NOMO-1 treated with DMSO at 0.1 percent for 48 hours (cell line): ENCODE results near the gene LELP1.
A peak's percentile ranks its signal among the peaks of the same experiment; 100 is the strongest.

ENCODE experiments used
- DNase-seq: peaks from one replicate; lab custom pipeline; 2025; ENCODE audit not compliant: unreplicated experiment; lab: John Stamatoyannopoulos, UW

The LELP1 gene

GRCh38 chr1:153228491-153228890, 25.3 kb downstream of the LELP1 start:
- no peak for DNase-seq

GRCh38 chr1:153229076-153229829, 26.0 kb downstream of the LELP1 start:
- peak; percentile 25 for DNase-seq

- no peak for DNase-seq
These were observed 28.1 kb downstream of the LELP1 start for GRCh38 chr1:153231363-153231762.

GRCh38 chr1:153231785-153232184, 28.6 kb downstream of the LELP1 start:
- DNase-seq, result peak; percentile 60

- DNase-seq, result peak; percentile 82
These were observed 29.3 kb downstream of the LELP1 start for GRCh38 chr1:153232553-153232952.

- peak; percentile 76 for DNase-seq
These were observed 30.2 kb downstream of the LELP1 start for GRCh38 chr1:153233448-153233847.

- no peak for DNase-seq
These were observed 35.3 kb downstream of the LELP1 start for GRCh38 chr1:153238527-153238926.

- DNase-seq, result no peak
These were observed 38.9 kb downstream of the LELP1 start for GRCh38 chr1:153242160-153242559.

GRCh38 chr1:153245466-153245865, 42.2 kb downstream of the LELP1 start:
- no peak for DNase-seq

GRCh38 chr1:153246018-153246417, 42.8 kb downstream of the LELP1 start:
- no peak for DNase-seq

GRCh38 chr1:153246825-153247224, 43.6 kb downstream of the LELP1 start:
- no peak for DNase-seq

- no peak for DNase-seq
These were observed 45.1 kb downstream of the LELP1 start for GRCh38 chr1:153248176-153248879.

- no peak for DNase-seq
These were observed 46.9 kb downstream of the LELP1 start for GRCh38 chr1:153250166-153250565.

GRCh38 chr1:153251087-153251486, 47.9 kb downstream of the LELP1 start:
- no peak for DNase-seq

- peak; percentile 20 for DNase-seq
These were observed 48.3 kb downstream of the LELP1 start for GRCh38 chr1:153251562-153251961.

GRCh38 chr1:153251988-153252387, 48.8 kb downstream of the LELP1 start:
- no peak for DNase-seq

- no peak for DNase-seq
These were observed 49.8 kb downstream of the LELP1 start for GRCh38 chr1:153253076-153253475.

- no peak for DNase-seq
These were observed 50.5 kb downstream of the LELP1 start for GRCh38 chr1:153253693-153254092.
